Neural progenitor cell (in vitro differentiated cells): ENCODE results near the gene PARP11. TPM values are rescaled to one million over a fixed set of nuclear protein-coding genes. Genes with fewer than 3 reads are reported as not detected.

Experiments used
- DNase-seq: peaks from one replicate; pipeline ENCODE4 v3.0.0-alpha.2; 2016; ENCODE audit warnings: low spot score
- H2AFZ ChIP-seq: fragments of 200-600 bp; sonication (generic); replicated peaks from 2 replicates; pipeline ENCODE4 v1.6.1; 2016; ENCODE audit warnings: antibody characterized with exemption
- H3F3A ChIP-seq: fragments of 200-600 bp; sonication (generic); 2 replicates; pipeline ENCODE4 v1.6.1; 2016; ENCODE audit warnings: antibody characterized with exemption, low read depth
- H3K27ac ChIP-seq: fragments of 200-600 bp; sonication (generic); 2 replicates; pipeline ENCODE4 v1.5.1; 2016; ENCODE audit warnings: mild to moderate bottlenecking
- H3K27me3 ChIP-seq: fragments of 200-600 bp; sonication (generic); 2 replicates; pipeline ENCODE4 v1.6.1; 2016; ENCODE audit warnings: mild to moderate bottlenecking, moderate library complexity
- H3K36me3 ChIP-seq: fragments of 200-600 bp; sonication (generic); 2 replicates; pipeline ENCODE4 v1.5.1; 2016
- H3K4me1 ChIP-seq: fragments of 200-600 bp; sonication (generic); 2 replicates; pipeline ENCODE4 v1.6.1; 2016; ENCODE audit warnings: mixed run types
- H3K4me2 ChIP-seq: fragments of 200-600 bp; sonication (generic); 2 replicates; pipeline ENCODE4 v1.6.1; 2016
- H3K4me3 ChIP-seq: fragments of 200-600 bp; sonication (generic); 2 replicates; pipeline ENCODE4 v1.5.1; 2016
- H3K79me2 ChIP-seq: fragments of 200-600 bp; sonication (generic); 2 replicates; pipeline ENCODE4 v1.6.1; 2016; ENCODE audit warnings: low read depth
- H3K9ac ChIP-seq: fragments of 200-600 bp; sonication (generic); 2 replicates; pipeline ENCODE4 v1.6.1; 2016
- H3K9me3 ChIP-seq: fragments of 200-600 bp; sonication (generic); 2 replicates; pipeline ENCODE4 v1.5.1; 2016; ENCODE audit warnings: low read depth
- H4K20me1 ChIP-seq: fragments of 200-600 bp; sonication (generic); 2 replicates; pipeline ENCODE4 v1.6.1; 2016; ENCODE audit warnings: low read depth
- H3K27ac Mint-ChIP-seq: 3 replicates; pipeline ENCODE4 v1.8.0; 2021; ENCODE audit warnings: mixed read lengths
- H3K27me3 Mint-ChIP-seq: 2 replicates; pipeline ENCODE4 v1.8.0; 2022; ENCODE audit warnings: low read depth, mild to moderate bottlenecking, inconsistent platforms, moderate library complexity, mixed read lengths; ENCODE audit not compliant: insufficient read depth
- H3K36me3 Mint-ChIP-seq: 3 replicates; pipeline ENCODE4 v1.8.0; 2021; ENCODE audit warnings: mixed read lengths
- H3K4me1 Mint-ChIP-seq: 3 replicates; pipeline ENCODE4 v1.8.0; 2021; ENCODE audit warnings: mixed read lengths
- H3K4me3 Mint-ChIP-seq: 3 replicates; pipeline ENCODE4 v1.8.0; 2021; ENCODE audit warnings: mild to moderate bottlenecking, moderate library complexity, mixed read lengths
- H3K9me3 Mint-ChIP-seq: 3 replicates; pipeline ENCODE4 v1.8.0; 2020; ENCODE audit warnings: mixed read lengths
- EZH2 ChIP-seq: fragments of 200-600 bp; sonication (generic); IDR thresholded peaks from 2 replicates; pipeline ENCODE4 v1.6.1; 2017; ENCODE audit warnings: antibody characterized with exemption, mild to moderate bottlenecking, moderate library complexity
- EZH2phosphoT487 ChIP-seq: fragments of 200-600 bp; sonication (generic); IDR thresholded peaks from 2 replicates; pipeline ENCODE4 v1.6.1; 2017; ENCODE audit warnings: antibody characterized with exemption
- total RNA-seq: library from RNA; depleted of rRNA; stranded (reverse); fragments of >200 nt; gene quantifications from 2 replicates; pipeline ENCODE4 v1.2.3, GENCODE V29; 2015; ENCODE audit warnings: low replicate concordance
- TF ChIP-seq, protein P1 (sequence below): fragments of 200-600 bp; sonication (generic); IDR thresholded peaks from 2 replicates; pipeline ENCODE4 v1.5.1; 2017; ENCODE audit warnings: antibody characterized with exemption, mild to moderate bottlenecking

The PARP11 gene
- total RNA-seq, 1 donor from 2014 or later = 12.2 TPM

DNA sequence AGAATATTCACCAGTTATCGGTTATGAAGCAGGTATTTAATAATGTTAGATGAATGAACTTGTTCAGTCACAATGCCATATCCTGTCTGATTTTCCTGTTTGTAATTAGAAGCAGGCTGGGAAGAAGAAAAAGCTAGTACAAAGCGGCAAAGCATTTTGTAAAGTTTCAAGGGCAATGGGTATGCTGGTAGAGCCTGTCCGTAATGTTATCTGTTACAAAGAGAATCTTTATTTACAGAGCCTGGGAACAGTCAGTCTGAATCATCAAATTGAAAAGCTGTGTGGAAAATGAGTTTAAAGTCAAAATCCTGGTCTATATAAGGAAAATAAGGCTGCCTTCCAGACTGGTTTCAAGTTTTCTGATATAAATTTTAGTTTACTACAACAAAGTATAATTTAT, 40.5 kb downstream of the PARP11 start:
- H3K4me3 ChIP-seq = no peak overlapping the region
- H3K27me3 ChIP-seq = no peaks in the 10 kb centered on the region
- TF ChIP-seq EZH2phosphoT487 (no peak), EZH2 (no peak)
- TF ChIP-seq, protein P1, sequence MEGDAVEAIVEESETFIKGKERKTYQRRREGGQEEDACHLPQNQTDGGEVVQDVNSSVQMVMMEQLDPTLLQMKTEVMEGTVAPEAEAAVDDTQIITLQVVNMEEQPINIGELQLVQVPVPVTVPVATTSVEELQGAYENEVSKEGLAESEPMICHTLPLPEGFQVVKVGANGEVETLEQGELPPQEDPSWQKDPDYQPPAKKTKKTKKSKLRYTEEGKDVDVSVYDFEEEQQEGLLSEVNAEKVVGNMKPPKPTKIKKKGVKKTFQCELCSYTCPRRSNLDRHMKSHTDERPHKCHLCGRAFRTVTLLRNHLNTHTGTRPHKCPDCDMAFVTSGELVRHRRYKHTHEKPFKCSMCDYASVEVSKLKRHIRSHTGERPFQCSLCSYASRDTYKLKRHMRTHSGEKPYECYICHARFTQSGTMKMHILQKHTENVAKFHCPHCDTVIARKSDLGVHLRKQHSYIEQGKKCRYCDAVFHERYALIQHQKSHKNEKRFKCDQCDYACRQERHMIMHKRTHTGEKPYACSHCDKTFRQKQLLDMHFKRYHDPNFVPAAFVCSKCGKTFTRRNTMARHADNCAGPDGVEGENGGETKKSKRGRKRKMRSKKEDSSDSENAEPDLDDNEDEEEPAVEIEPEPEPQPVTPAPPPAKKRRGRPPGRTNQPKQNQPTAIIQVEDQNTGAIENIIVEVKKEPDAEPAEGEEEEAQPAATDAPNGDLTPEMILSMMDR = no peak
- H3K27me3 Mint-ChIP-seq = no peaks in the 10 kb centered on the region
- H3K9ac ChIP-seq = no peak overlapping the region
- H3K36me3 Mint-ChIP-seq = peaks cover 6% of the 10 kb centered on the region
- no peaks in the 10 kb centered on the region for H3K9me3 ChIP-seq
- no peak overlapping the region for H3K4me2 ChIP-seq
- no peak overlapping the region for H3K27ac ChIP-seq
- H3K4me1 Mint-ChIP-seq = no peaks in the 10 kb centered on the region
- H2AFZ ChIP-seq = no peak overlapping the region
- peaks cover 4% of the 10 kb centered on the region for H3K9me3 Mint-ChIP-seq
- H3K27ac Mint-ChIP-seq = no peak overlapping the region
- peaks cover 28% of the 10 kb centered on the region for H3K79me2 ChIP-seq
- H3K4me1 ChIP-seq = peaks cover 12% of the 10 kb centered on the region
- no peak for DNase-seq
- no peaks in the 10 kb centered on the region for H4K20me1 ChIP-seq
- peaks cover 3% of the 10 kb centered on the region for H3F3A ChIP-seq
- no peaks in the 10 kb centered on the region for H3K36me3 ChIP-seq
- H3K4me3 Mint-ChIP-seq = no peak overlapping the region

DNA sequence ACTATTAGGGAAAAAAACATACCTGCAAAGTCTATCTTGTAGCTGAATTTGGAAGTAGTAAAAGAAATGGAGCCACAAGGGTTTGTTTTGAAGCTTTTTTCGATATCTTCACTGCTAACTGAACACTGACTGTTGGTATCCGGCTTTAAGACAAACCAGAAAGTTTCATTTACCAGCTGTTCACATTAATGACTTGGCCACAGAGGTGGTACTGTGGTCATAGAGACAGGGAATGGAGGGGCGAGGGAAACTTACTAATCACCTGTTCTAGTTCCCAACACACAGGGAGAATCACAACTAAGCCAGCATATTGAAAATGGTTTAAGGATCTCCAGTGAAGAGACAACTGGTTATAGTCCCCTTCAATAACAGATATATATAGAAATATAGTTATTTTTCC, 44.3 kb downstream of the PARP11 start:
- Histone ChIP-seq H3K9me3 (no peaks in the 10 kb centered on the region), H3K36me3 (no peaks in the 10 kb centered on the region), H4K20me1 (no peaks in the 10 kb centered on the region), H3F3A (no peaks in the 10 kb centered on the region), H2AFZ (no peak overlapping the region), H3K27me3 (no peaks in the 10 kb centered on the region), H3K4me3 (no peak overlapping the region), H3K27ac (no peak overlapping the region), H3K4me1 (no peaks in the 10 kb centered on the region), H3K79me2 (peaks cover 5% of the 10 kb centered on the region), H3K4me2 (no peak overlapping the region), H3K9ac (no peak overlapping the region)
- DNase-seq = no peak
- Mint-ChIP-seq H3K4me3 (no peak overlapping the region), H3K27ac (no peak overlapping the region), H3K27me3 (no peaks in the 10 kb centered on the region), H3K36me3 (no peaks in the 10 kb centered on the region), H3K9me3 (no peaks in the 10 kb centered on the region), H3K4me1 (no peaks in the 10 kb centered on the region)
- TF ChIP-seq EZH2 = no peak

DNA sequence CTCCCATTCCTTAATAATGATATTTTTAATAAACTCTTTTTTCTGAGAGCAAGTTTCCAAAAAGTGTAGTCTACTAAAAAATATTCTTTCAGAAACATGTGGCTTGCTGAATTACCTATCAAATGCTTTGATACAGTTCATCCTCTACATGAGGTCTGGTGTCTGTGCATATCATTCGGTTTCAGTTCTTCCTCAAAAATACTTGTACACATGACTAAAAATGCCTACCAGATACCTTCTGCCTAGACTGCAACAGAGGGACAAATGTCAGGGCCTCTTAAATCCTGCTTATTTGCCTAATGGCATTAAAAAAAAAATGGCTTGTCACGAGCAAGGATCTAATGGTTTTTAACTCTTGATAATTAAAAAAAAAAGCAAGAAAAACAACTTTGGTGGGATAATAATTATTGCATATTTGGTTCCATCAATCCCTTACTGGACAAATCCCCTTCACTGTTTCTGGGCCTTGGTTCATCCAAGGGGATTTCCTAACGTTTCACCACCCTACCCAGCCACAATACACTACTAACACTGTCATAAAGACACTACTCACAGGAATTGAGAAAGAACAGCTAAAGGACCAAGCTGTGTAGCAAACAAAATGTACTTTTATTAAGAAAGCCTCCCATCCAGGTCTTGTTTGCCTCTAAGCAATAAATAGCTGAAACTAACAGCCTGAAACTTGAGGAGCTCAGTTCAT, 45.7 kb downstream of the PARP11 start:
- Mint-ChIP-seq H3K27me3 (no peaks in the 10 kb centered on the region), H3K4me1 (no peaks in the 10 kb centered on the region), H3K36me3 (peaks cover 2% of the 10 kb centered on the region), H3K27ac (no peak overlapping the region), H3K4me3 (no peak overlapping the region), H3K9me3 (no peaks in the 10 kb centered on the region)
- H2AFZ ChIP-seq = no peak overlapping the region
- H3K4me1 ChIP-seq = no peaks in the 10 kb centered on the region
- no peaks in the 10 kb centered on the region for H4K20me1 ChIP-seq
- H3K36me3 ChIP-seq = no peaks in the 10 kb centered on the region
- H3K9ac ChIP-seq = no peak overlapping the region
- H3K27me3 ChIP-seq = no peaks in the 10 kb centered on the region
- no peak for DNase-seq
- no peak overlapping the region for H3K27ac ChIP-seq
- no peak overlapping the region for H3K4me2 ChIP-seq
- no peaks in the 10 kb centered on the region for H3K9me3 ChIP-seq
- TF ChIP-seq EZH2phosphoT487 = no peak
- TF ChIP-seq, protein P1 = no peak
- no peak for TF ChIP-seq EZH2
- no peaks in the 10 kb centered on the region for H3F3A ChIP-seq
- H3K4me3 ChIP-seq = no peak overlapping the region
- no peaks in the 10 kb centered on the region for H3K79me2 ChIP-seq

DNA sequence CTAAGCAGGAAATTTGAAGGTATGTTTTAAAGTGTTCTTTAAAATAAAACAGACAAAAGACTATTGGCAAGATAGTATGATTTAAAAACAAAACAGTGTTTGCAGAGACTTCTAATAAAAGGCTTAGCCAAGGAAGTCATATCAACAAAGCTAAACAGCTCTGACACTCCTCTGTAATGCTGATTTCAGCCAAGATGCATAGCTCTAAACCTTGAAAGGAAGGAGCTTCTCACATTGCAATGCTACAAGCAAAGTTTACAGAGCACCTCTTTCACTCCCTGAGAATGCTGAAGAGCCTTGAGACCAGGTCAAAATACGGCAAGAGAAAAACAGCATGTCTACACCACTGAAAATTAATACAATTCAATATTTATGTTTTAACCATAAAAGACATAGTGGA, 51.8 kb downstream of the PARP11 start:
- peaks cover 3% of the 10 kb centered on the region for H3K4me1 ChIP-seq
- H3K36me3 ChIP-seq = no peaks in the 10 kb centered on the region
- DNase-seq = no peak
- Mint-ChIP-seq H3K27me3 (no peaks in the 10 kb centered on the region), H3K4me1 (no peaks in the 10 kb centered on the region), H3K36me3 (peaks cover 12% of the 10 kb centered on the region), H3K27ac (no peak overlapping the region), H3K4me3 (no peak overlapping the region), H3K9me3 (no peaks in the 10 kb centered on the region)
- no peaks in the 10 kb centered on the region for H3K79me2 ChIP-seq
- H3K27ac ChIP-seq = no peak overlapping the region
- no peaks in the 10 kb centered on the region for H3K9me3 ChIP-seq
- no peaks in the 10 kb centered on the region for H4K20me1 ChIP-seq
- no peak overlapping the region for H3K4me3 ChIP-seq
- H3K27me3 ChIP-seq = no peaks in the 10 kb centered on the region
- H3K4me2 ChIP-seq = no peak overlapping the region
- H3F3A ChIP-seq = no peaks in the 10 kb centered on the region
- no peak overlapping the region for H2AFZ ChIP-seq
- no peak overlapping the region for H3K9ac ChIP-seq
- TF ChIP-seq, protein P1 = no peak
- TF ChIP-seq EZH2phosphoT487 (no peak), EZH2 (no peak)
